ENCODE results near the gene ZFAND2A. TPM values are rescaled to one million over a fixed set of nuclear protein-coding genes. Genes with fewer than 3 reads are reported as not detected.

The ZFAND2A gene
- total and polyA plus RNA-seq, 2 of the 8 experiments (the other 6 are each of a cell fraction or from before 2014, with no cell fraction given), result 16.6 to 20.3 TPM

DNA sequence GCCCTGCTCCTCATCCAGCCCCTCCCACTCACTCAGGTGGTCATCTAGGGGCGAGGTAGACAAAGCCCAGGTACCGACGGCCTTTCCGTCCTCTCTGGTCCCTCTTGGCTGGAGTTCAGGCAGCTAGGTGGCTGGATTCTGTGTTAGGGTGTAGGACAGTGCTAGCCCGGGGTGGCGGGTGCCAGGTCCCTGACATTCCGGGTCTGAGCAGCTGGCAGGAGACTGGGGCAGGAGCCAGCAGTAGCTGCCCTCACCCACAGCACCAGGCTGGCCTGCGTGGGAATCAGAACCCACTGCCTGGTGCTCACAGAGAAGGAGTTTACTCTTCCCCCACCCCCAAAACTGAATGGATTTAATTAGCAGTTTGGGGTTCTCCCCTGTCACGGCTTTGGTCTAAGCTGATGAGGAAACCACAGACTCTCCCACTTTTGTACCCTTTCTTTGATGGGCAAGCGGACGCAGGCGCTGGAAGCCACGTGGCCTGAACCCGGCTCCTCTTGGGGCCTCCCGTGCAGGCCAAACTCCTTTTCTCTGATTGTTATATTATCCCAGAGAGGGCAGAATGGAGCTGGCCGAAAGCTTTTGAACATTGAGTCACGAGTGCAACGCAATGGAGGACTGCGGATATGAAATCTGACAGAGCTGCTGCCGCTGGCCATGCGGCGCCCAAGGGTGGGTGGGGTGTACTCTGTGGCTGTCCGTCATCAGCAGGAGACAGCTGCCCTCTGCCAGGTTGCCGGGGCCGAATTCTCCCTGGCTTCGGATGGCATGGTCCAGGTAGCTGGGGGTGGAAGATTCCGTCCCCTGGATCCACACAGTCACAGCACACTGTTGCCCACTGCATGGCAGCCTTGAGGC lies 12.9 kb upstream of the ZFAND2A start (continued):
- TF ChIP-seq, protein P1, sequence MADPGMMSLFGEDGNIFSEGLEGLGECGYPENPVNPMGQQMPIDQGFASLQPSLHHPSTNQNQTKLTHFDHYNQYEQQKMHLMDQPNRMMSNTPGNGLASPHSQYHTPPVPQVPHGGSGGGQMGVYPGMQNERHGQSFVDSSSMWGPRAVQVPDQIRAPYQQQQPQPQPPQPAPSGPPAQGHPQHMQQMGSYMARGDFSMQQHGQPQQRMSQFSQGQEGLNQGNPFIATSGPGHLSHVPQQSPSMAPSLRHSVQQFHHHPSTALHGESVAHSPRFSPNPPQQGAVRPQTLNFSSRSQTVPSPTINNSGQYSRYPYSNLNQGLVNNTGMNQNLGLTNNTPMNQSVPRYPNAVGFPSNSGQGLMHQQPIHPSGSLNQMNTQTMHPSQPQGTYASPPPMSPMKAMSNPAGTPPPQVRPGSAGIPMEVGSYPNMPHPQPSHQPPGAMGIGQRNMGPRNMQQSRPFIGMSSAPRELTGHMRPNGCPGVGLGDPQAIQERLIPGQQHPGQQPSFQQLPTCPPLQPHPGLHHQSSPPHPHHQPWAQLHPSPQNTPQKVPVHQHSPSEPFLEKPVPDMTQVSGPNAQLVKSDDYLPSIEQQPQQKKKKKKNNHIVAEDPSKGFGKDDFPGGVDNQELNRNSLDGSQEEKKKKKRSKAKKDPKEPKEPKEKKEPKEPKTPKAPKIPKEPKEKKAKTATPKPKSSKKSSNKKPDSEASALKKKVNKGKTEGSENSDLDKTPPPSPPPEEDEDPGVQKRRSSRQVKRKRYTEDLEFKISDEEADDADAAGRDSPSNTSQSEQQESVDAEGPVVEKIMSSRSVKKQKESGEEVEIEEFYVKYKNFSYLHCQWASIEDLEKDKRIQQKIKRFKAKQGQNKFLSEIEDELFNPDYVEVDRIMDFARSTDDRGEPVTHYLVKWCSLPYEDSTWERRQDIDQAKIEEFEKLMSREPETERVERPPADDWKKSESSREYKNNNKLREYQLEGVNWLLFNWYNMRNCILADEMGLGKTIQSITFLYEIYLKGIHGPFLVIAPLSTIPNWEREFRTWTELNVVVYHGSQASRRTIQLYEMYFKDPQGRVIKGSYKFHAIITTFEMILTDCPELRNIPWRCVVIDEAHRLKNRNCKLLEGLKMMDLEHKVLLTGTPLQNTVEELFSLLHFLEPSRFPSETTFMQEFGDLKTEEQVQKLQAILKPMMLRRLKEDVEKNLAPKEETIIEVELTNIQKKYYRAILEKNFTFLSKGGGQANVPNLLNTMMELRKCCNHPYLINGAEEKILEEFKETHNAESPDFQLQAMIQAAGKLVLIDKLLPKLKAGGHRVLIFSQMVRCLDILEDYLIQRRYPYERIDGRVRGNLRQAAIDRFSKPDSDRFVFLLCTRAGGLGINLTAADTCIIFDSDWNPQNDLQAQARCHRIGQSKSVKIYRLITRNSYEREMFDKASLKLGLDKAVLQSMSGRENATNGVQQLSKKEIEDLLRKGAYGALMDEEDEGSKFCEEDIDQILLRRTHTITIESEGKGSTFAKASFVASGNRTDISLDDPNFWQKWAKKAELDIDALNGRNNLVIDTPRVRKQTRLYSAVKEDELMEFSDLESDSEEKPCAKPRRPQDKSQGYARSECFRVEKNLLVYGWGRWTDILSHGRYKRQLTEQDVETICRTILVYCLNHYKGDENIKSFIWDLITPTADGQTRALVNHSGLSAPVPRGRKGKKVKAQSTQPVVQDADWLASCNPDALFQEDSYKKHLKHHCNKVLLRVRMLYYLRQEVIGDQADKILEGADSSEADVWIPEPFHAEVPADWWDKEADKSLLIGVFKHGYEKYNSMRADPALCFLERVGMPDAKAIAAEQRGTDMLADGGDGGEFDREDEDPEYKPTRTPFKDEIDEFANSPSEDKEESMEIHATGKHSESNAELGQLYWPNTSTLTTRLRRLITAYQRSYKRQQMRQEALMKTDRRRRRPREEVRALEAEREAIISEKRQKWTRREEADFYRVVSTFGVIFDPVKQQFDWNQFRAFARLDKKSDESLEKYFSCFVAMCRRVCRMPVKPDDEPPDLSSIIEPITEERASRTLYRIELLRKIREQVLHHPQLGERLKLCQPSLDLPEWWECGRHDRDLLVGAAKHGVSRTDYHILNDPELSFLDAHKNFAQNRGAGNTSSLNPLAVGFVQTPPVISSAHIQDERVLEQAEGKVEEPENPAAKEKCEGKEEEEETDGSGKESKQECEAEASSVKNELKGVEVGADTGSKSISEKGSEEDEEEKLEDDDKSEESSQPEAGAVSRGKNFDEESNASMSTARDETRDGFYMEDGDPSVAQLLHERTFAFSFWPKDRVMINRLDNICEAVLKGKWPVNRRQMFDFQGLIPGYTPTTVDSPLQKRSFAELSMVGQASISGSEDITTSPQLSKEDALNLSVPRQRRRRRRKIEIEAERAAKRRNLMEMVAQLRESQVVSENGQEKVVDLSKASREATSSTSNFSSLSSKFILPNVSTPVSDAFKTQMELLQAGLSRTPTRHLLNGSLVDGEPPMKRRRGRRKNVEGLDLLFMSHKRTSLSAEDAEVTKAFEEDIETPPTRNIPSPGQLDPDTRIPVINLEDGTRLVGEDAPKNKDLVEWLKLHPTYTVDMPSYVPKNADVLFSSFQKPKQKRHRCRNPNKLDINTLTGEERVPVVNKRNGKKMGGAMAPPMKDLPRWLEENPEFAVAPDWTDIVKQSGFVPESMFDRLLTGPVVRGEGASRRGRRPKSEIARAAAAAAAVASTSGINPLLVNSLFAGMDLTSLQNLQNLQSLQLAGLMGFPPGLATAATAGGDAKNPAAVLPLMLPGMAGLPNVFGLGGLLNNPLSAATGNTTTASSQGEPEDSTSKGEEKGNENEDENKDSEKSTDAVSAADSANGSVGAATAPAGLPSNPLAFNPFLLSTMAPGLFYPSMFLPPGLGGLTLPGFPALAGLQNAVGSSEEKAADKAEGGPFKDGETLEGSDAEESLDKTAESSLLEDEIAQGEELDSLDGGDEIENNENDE (IDR thresholded peaks at IDR 0.05; ENCODE audit: insufficient replicate concordance, low read length), result no peak
- no peak for TF ChIP-seq RBBP5 (IDR thresholded peaks at IDR 0.05; ENCODE audit: borderline replicate concordance, low read depth, low read length)
- TF ChIP-seq, protein P2, sequence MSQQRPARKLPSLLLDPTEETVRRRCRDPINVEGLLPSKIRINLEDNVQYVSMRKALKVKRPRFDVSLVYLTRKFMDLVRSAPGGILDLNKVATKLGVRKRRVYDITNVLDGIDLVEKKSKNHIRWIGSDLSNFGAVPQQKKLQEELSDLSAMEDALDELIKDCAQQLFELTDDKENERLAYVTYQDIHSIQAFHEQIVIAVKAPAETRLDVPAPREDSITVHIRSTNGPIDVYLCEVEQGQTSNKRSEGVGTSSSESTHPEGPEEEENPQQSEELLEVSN (IDR thresholded peaks at IDR 0.05), result no peak
